GM21390 (cell line): Measurements from ENCODE around the gene SLC4A7.
"Not testable (repeated sequence)": the region's sequence is repeated elsewhere in the genome, so short reads cannot be mapped to it uniquely, and the experiment has no call there.

Experiments
- ATAC-seq: cut with Tn5 transposase; IDR thresholded peaks from one replicate; pipeline ENCODE4 v1.9.1; 2021; ENCODE audit not compliant: unreplicated experiment

The SLC4A7 gene

GRCh38 chr3:27484015-27484844 is at the start of gene SLC4A7:
Gene SLC4A7 (minus strand): TSS chr3:27484384. CDS start chr3:27484126, 258 bp downstream.
- ATAC-seq: peak; percentile 90

GRCh38 chr3:27533261-27533607 is 49.0 kb upstream of the SLC4A7 start:
- no peak for ATAC-seq

GRCh38 chr3:27532426-27533260 is 48.5 kb upstream of the SLC4A7 start:
- ATAC-seq: no peak

GRCh38 chr3:27531193-27531751 is 47.1 kb upstream of the SLC4A7 start:
- not testable (repeated sequence) for ATAC-seq

- ATAC-seq: no peak
These were observed 44.6 kb upstream of the SLC4A7 start for GRCh38 chr3:27528791-27529190.

GRCh38 chr3:27526614-27527315 is 42.6 kb upstream of the SLC4A7 start:
- ATAC-seq: no peak

- ATAC-seq: no peak
These were observed 37.7 kb upstream of the SLC4A7 start for GRCh38 chr3:27521872-27522265.

GRCh38 chr3:27521179-27521871 is 37.1 kb upstream of the SLC4A7 start:
- no peak for ATAC-seq

GRCh38 chr3:27511724-27512422 is 27.7 kb upstream of the SLC4A7 start:
- ATAC-seq: no peak

GRCh38 chr3:27509376-27509775 is 25.2 kb upstream of the SLC4A7 start:
- ATAC-seq: no peak

- ATAC-seq: no peak
These were observed 24.2 kb upstream of the SLC4A7 start for GRCh38 chr3:27508424-27508823.

GRCh38 chr3:27507515-27508266 is 23.5 kb upstream of the SLC4A7 start:
- no peak for ATAC-seq

- no peak for ATAC-seq
These were observed 22.9 kb upstream of the SLC4A7 start for GRCh38 chr3:27507111-27507510.

GRCh38 chr3:27504749-27505148 is 20.6 kb upstream of the SLC4A7 start:
- no peak for ATAC-seq

GRCh38 chr3:27503526-27503925 is 19.3 kb upstream of the SLC4A7 start:
- no peak for ATAC-seq

- no peak for ATAC-seq
These were observed 17.6 kb upstream of the SLC4A7 start for GRCh38 chr3:27501759-27502158.

- ATAC-seq: no peak
These were observed 16.8 kb upstream of the SLC4A7 start for GRCh38 chr3:27500986-27501385.

GRCh38 chr3:27500035-27500434 is 15.9 kb upstream of the SLC4A7 start:
- no peak for ATAC-seq

- no peak for ATAC-seq
These were observed 10.6 kb upstream of the SLC4A7 start for GRCh38 chr3:27494784-27495183.
